H1 (cell line): ENCODE results near the gene IL32. TPM values are rescaled to one million over a fixed set of nuclear protein-coding genes. Genes with fewer than 3 reads are reported as not detected.

Experiments used
- BRCA1 ChIP-seq: IDR thresholded peaks from 2 replicates; pipeline ENCODE4 v1.6.1; 2012; ENCODE audit warnings: low read depth, low read length, improper control_type of control experiment
- CBX5 ChIP-seq: fragments of 300-800, 300-1000 bp; sonication (generic); IDR thresholded peaks from 2 replicates; pipeline ENCODE4 v1.7.1; 2016; ENCODE audit warnings: antibody characterized with exemption, low read length, low read depth
- CHD7 ChIP-seq: fragments of 300-600 bp; sonication (generic); IDR thresholded peaks from 2 replicates; pipeline ENCODE4 v1.7.1; 2012; ENCODE audit warnings: low read length, moderate library complexity, mild to moderate bottlenecking, inconsistent platforms; ENCODE audit not compliant: insufficient replicate concordance
- E2F6 ChIP-seq: IDR thresholded peaks from 2 replicates; pipeline ENCODE4 v1.6.1; 2012; ENCODE audit warnings: inconsistent platforms
- EZH2 ChIP-seq: fragments of 200-600 bp; sonication (generic); IDR thresholded peaks from 2 replicates; pipeline ENCODE4 v1.7.1; 2012; ENCODE audit warnings: low read depth, mild to moderate bottlenecking, moderate library complexity, low read length, inconsistent platforms; ENCODE audit not compliant: severe bottlenecking
- GTF2F1 ChIP-seq: IDR thresholded peaks from 2 replicates; pipeline ENCODE4 v1.6.1; 2012; ENCODE audit warnings: low read depth, low read length, improper control_type of control experiment, borderline replicate concordance
- NANOG ChIP-seq: IDR thresholded peaks from 2 replicates; pipeline ENCODE4 v1.6.1; 2011; ENCODE audit warnings: low read length, low read depth, mild to moderate bottlenecking, inconsistent platforms; ENCODE audit not compliant: insufficient read depth, poor library complexity, severe bottlenecking
- TAF1 ChIP-seq: IDR thresholded peaks from 2 replicates; pipeline ENCODE4 v1.6.1; 2011; ENCODE audit warnings: mild to moderate bottlenecking, low read depth, low read length
- TBP ChIP-seq: IDR thresholded peaks from 2 replicates; pipeline ENCODE4 v1.6.1; 2011; ENCODE audit warnings: low read depth, low read length, improper control_type of control experiment
- YY1 ChIP-seq: IDR thresholded peaks from 2 replicates; pipeline ENCODE4 v1.6.1; 2011; ENCODE audit warnings: low read depth, mild to moderate bottlenecking, low read length
- polyA plus RNA-seq, 7 experiments: library from polyadenylated mRNA; depleted of rRNA in 3 of 7; stranded (reverse) in 5 of 7; unstranded in 2 of 7; fragments of >200 nt in 5 of 7; fragments of 200-250 nt in 2 of 7; gene quantifications; 1 replicate in 5 of 7; 2 replicates in 1 of 7; 4 replicates in 1 of 7; pipeline versions ENCODE4 v1.2.1 to v1.2.3, GENCODE V29; 2011 to 2013; ENCODE audit warnings: missing spikeins in 2 of 7, mixed read lengths in 2 of 7
- total RNA-seq: library from RNA; stranded (reverse); fragmentation: NEBNext Ultra II Directional; extraction: Animal tissue kit (Norgen Biotek cat#: 25700); gene quantifications from 2 replicates; pipeline ENCODE4 v1.2.1, GENCODE V29; 2021

IL32 gene
- total and polyA plus RNA-seq, 2 of the 8 experiments (the other 6 are each of a cell fraction or from before 2014, with no cell fraction given), result 2.7 to 5.0 TPM

GRCh38 chr16:3017794-3018506 is 47.5 kb upstream of the IL32 start, which contains the start of gene CLDN6 (continued):
- TF ChIP-seq CHD7 (no peak), YY1 (no peak), NANOG (no peak), TBP (peak; percentile 97), GTF2F1 (peak; percentile 72; the same call in 1 of the 2 replicates), TAF1 (peak; percentile 97), CBX5 (no peak), BRCA1 (no peak), EZH2 (no peak), E2F6 (no peak)
